SK-N-SH (cell line): ENCODE measurements around the gene ERGIC1. TPM values are rescaled to one million over a fixed set of nuclear protein-coding genes. Genes with fewer than 3 reads are reported as not detected.

Experiments used
- CTCF ChIA-PET: fragments of 300-600, 350-600 bp; formaldehyde crosslinking; extraction: SDS; loops from one replicate; lab custom pipeline; 2021; lab: Yijun Ruan, JAX
- POLR2A ChIA-PET: fragments of 350-600 bp; sonication (Branson Sonifier 250); formaldehyde crosslinking; extraction: SDS; loops from one replicate; lab custom pipeline; 2020; ENCODE audit warnings: antibody characterized with exemption, inconsistent platforms; lab: Yijun Ruan, JAX
- DNase-seq: peaks from one replicate; pipeline ENCODE4 v3.0.0; 2012
- H2AFZ ChIP-seq: fragments of 200-600 bp; sonication (generic); 2 replicates; pipeline ENCODE4 v1.8.1; 2016; ENCODE audit warnings: antibody characterized with exemption, mild to moderate bottlenecking, low read depth
- H3F3A ChIP-seq: fragments of 200-600 bp; sonication (generic); replicated peaks from 2 replicates; pipeline ENCODE3; 2016; ENCODE audit warnings: antibody characterized with exemption, mild to moderate bottlenecking; ENCODE audit not compliant: insufficient read depth
- H3K27ac ChIP-seq, 2 experiments: fragments of 200-500 bp in 1 of 2; fragments of 200-600 bp in 1 of 2; sonication (Bioruptor generic) in 1 of 2; sonication (generic), shearing (Covaris generic) in 1 of 2; 2 replicates each; pipeline versions ENCODE4 v1.5.1 to v1.6.1; 2014 to 2016; ENCODE audit warnings: low read depth in 2 of 2, inconsistent platforms in 1 of 2, low read length in 1 of 2, mild to moderate bottlenecking in 1 of 2, mixed read lengths in 1 of 2
- H3K27me3 ChIP-seq: fragments of 200-600 bp; sonication (generic), shearing (Covaris generic); 2 replicates; pipeline ENCODE4 v1.6.1; 2016; ENCODE audit warnings: mixed run types; ENCODE audit not compliant: insufficient read depth
- H3K36me3 ChIP-seq, 2 experiments: fragments of 200-500 bp in 1 of 2; fragments of 200-600 bp in 1 of 2; sonication (Bioruptor generic) in 1 of 2; sonication (generic) in 1 of 2; replicated peaks in 1 of 2; 2 replicates each; pipeline versions ENCODE3 to v1.5.1; 2014 to 2016; ENCODE audit warnings: low read length in 1 of 2, mild to moderate bottlenecking in 1 of 2; ENCODE audit not compliant: insufficient read depth in 2 of 2, control insufficient read depth in 1 of 2
- H3K4me1 ChIP-seq, 2 experiments: fragments of 200-500 bp in 1 of 2; fragments of 200-600 bp in 1 of 2; sonication (Bioruptor generic) in 1 of 2; sonication (generic), shearing (Covaris generic) in 1 of 2; 2 replicates each; pipeline versions ENCODE4 v1.5.1 to v1.6.1; 2014 to 2016; ENCODE audit warnings: low read depth in 1 of 2, low read length in 1 of 2, mixed run types in 1 of 2; ENCODE audit not compliant: insufficient read depth in 2 of 2, control insufficient read depth in 1 of 2
- H3K4me2 ChIP-seq: fragments of 200-600 bp; sonication (generic), shearing (Covaris generic); 2 replicates; pipeline ENCODE4 v1.6.1; 2017; ENCODE audit warnings: mixed run types
- H3K4me3 ChIP-seq, 2 experiments: fragments of 200-500 bp in 1 of 2; fragments of 200-600 bp in 1 of 2; sonication (Bioruptor generic) in 1 of 2; sonication (generic), shearing (Covaris generic) in 1 of 2; 2 replicates each; pipeline versions ENCODE4 v1.5.1 to v1.8.1; 2014 to 2016; ENCODE audit warnings: low read depth in 2 of 2, inconsistent platforms in 1 of 2, low read length in 1 of 2, mild to moderate bottlenecking in 1 of 2, mixed read lengths in 1 of 2, moderate library complexity in 1 of 2
- H3K79me2 ChIP-seq: fragments of 200-600 bp; sonication (generic); 2 replicates; pipeline ENCODE4 v1.8.1; 2017; ENCODE audit warnings: mild to moderate bottlenecking; ENCODE audit not compliant: insufficient read depth
- H3K9ac ChIP-seq: fragments of 200-600 bp; sonication (generic); 2 replicates; pipeline ENCODE4 v1.6.1; 2017; ENCODE audit warnings: mixed run types
- H3K9me2 ChIP-seq: fragments of 200-600 bp; sonication (generic); 2 replicates; pipeline ENCODE4 v1.6.1; 2017; ENCODE audit warnings: mixed run types
- H3K9me3 ChIP-seq: fragments of 200-600 bp; sonication (generic); 2 replicates; pipeline ENCODE4 v1.6.1; 2017; ENCODE audit warnings: mixed run types, mild to moderate bottlenecking, moderate library complexity
- H4K20me1 ChIP-seq: fragments of 200-600 bp; sonication (generic); 2 replicates; pipeline ENCODE4 v1.6.1; 2017; ENCODE audit warnings: mild to moderate bottlenecking, mixed run types; ENCODE audit not compliant: insufficient read depth
- CHD2 ChIP-seq: fragments of 150-350 bp; IDR thresholded peaks from 2 replicates; pipeline ENCODE4 v1.6.1; 2018; ENCODE audit warnings: low read length; ENCODE audit not compliant: partially characterized antibody
- CTCF ChIP-seq: fragments of 200-600 bp; sonication (generic); IDR thresholded peaks from 2 replicates; pipeline ENCODE4 v1.6.1; 2017; ENCODE audit warnings: antibody characterized with exemption, mild to moderate bottlenecking, moderate library complexity
- ELF1 ChIP-seq: IDR thresholded peaks from 2 replicates; pipeline ENCODE4 v1.4.0; 2012
- EP300 ChIP-seq, 2 experiments: IDR thresholded peaks; 2 replicates each; pipeline versions ENCODE4 v1.4.0 to v1.6.1; 2012; ENCODE audit warnings: borderline replicate concordance in 1 of 2, low read depth in 1 of 2, low read length in 1 of 2
- FOSL2 ChIP-seq: IDR thresholded peaks from 2 replicates; pipeline ENCODE4 v1.4.0; 2012; ENCODE audit warnings: low read depth, mild to moderate bottlenecking, moderate library complexity, borderline replicate concordance
- FOXJ3 ChIP-seq: sonication (generic); formaldehyde crosslinking; IDR thresholded peaks from 2 replicates; pipeline ENCODE4 v1.5.1; 2020; ENCODE audit warnings: mild to moderate bottlenecking, missing genetic modification reagents
- FOXM1 ChIP-seq: IDR thresholded peaks from 2 replicates; pipeline ENCODE4 v1.4.0; 2012; ENCODE audit warnings: low read depth, mild to moderate bottlenecking
- GABPA ChIP-seq: IDR thresholded peaks from 2 replicates; pipeline ENCODE4 v1.4.0; 2012; ENCODE audit warnings: low read depth, mild to moderate bottlenecking
- IRF3 ChIP-seq: fragments of 150-350 bp; IDR thresholded peaks from 2 replicates; pipeline ENCODE4 v1.6.1; 2016; ENCODE audit warnings: mild to moderate bottlenecking, low read depth, low read length
- JUND ChIP-seq: IDR thresholded peaks from 2 replicates; pipeline ENCODE4 v1.4.0; 2012
- MXI1 ChIP-seq: IDR thresholded peaks from 2 replicates; pipeline ENCODE4 v1.6.1; 2012; ENCODE audit warnings: mild to moderate bottlenecking, low read depth, low read length, improper control_type of control experiment
- NRF1 ChIP-seq: IDR thresholded peaks from 2 replicates; pipeline ENCODE4 v1.6.1; 2012; ENCODE audit warnings: low read depth, mild to moderate bottlenecking, low read length
- POLR2AphosphoS5 ChIP-seq: IDR thresholded peaks from 2 replicates; pipeline ENCODE4 v1.6.1; 2012; ENCODE audit warnings: low read depth, low read length
- RXRA ChIP-seq: IDR thresholded peaks from 2 replicates; pipeline ENCODE4 v1.4.0; 2012; ENCODE audit warnings: low read depth, mild to moderate bottlenecking, borderline replicate concordance
- TAF1 ChIP-seq: IDR thresholded peaks from 2 replicates; pipeline ENCODE4 v1.6.1; 2012; ENCODE audit warnings: low read depth, mild to moderate bottlenecking, low read length, moderate library complexity, borderline replicate concordance
- TCF12 ChIP-seq: IDR thresholded peaks from 2 replicates; pipeline ENCODE4 v1.4.0; 2012
- TEAD4 ChIP-seq: IDR thresholded peaks from 2 replicates; pipeline ENCODE4 v1.4.0; 2012; ENCODE audit warnings: mild to moderate bottlenecking, borderline replicate concordance; ENCODE audit not compliant: insufficient read depth
- USF2 ChIP-seq: fragments of 150-350 bp; IDR thresholded peaks from 2 replicates; pipeline ENCODE4 v1.6.1; 2017; ENCODE audit warnings: antibody characterized with exemption, low read length, low read depth, borderline replicate concordance
- ZBTB33 ChIP-seq: IDR thresholded peaks from 2 replicates; pipeline ENCODE4 v1.4.0; 2012; ENCODE audit warnings: low read depth, borderline replicate concordance
- WGBS: methylation state at CpG from one replicate; pipeline ENCODE4 v1.1.6; 2017; ENCODE audit warnings: low lambda C conversion rate; 5-methylcytosine and 5-hydroxymethylcytosine counted together
- polyA plus RNA-seq, 3 experiments: library from polyadenylated mRNA; depleted of rRNA; stranded (reverse); fragments of >200 nt; gene quantifications; 2 replicates each; pipeline ENCODE4 v1.2.3, GENCODE V29; 2012
- TF ChIP-seq, protein P1 (sequence below): IDR thresholded peaks from 2 replicates; pipeline ENCODE4 v1.4.0; 2012; ENCODE audit warnings: low read depth, borderline replicate concordance
- TF ChIP-seq, protein P2 (sequence below): IDR thresholded peaks from 2 replicates; pipeline ENCODE4; 2012

The ERGIC1 gene
- polyA plus RNA-seq, 1 of the 3 experiments (the other 2 are of a cell fraction): 101 TPM

DNA sequence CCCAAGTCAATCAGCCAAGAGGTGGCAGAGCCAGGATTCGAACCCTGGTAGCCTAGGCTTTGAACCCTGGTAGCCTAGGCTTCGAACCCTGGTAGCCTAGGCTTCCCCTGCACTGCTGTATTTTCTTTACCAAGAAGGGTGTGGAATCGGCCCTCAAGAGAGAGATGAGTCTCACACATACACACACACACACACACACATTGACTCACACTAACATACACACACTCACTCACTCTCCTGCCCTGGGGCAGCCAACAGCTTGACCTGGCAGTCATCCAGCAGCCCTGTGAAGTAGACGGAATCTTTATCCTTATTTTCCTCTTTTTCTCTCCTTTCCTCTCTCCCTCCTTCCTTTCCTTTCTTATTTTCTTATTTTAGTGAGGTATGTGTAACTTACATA, 69.7 kb downstream of the ERGIC1 start (continued):
- TF ChIP-seq CTCF (no peak), FOSL2 (peak; percentile 63; the same call in 1 of the 2 replicates)

DNA sequence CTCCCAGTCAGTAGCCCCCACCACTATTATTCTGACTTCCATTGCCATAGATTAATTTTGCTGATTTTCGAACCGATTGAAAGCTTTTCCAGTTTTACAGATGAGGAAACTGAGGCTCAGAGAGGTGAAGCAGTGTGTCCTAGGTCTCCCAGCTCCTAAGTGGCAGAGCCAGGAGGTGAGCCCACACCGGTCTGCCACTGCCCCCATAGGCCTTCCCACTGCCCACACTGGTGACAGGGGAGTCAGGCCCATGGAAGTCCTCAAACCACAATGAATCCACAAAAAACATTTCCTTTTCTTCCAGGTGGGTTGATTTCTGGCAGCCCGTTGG, 70.2 kb downstream of the ERGIC1 start:
- Histone ChIP-seq H3K4me1 (peaks cover 30 to 56% of the 10 kb centered on the region in 2 experiments), H3K9me3 (no peaks in the 10 kb centered on the region), H3K9ac (peak overlapping the region; percentile 49), H3K27me3 (no peaks in the 10 kb centered on the region), H3K9me2 (no peaks in the 10 kb centered on the region), H3K4me2 (peak overlapping the region; percentile 37), H3K79me2 (peaks cover 24% of the 10 kb centered on the region; the same call in 1 of the 2 replicates), H3K27ac (peak overlapping the region; percentile 76 to 100), H4K20me1 (no peaks in the 10 kb centered on the region), H3F3A (peaks cover 28% of the 10 kb centered on the region), H3K4me3 (no peak overlapping the region), H2AFZ (no peak overlapping the region), H3K36me3 (peaks cover 0 to 9% of the 10 kb centered on the region in 2 experiments)
- DNase-seq: no peak
- ChIA-PET CTCF (interaction anchor here (1.3 to 4.4 kb wide), 5 partner anchors 28 to 197 kb away, joined by 4 to 23 read pairs (median 13); no protein-coding TSS in a partner anchor), POLR2A (no interaction called here)
- 66% methylated on average over 3 of the region's 4 CpGs for WGBS
- TF ChIP-seq ZBTB33 (no peak), ELF1 (no peak), CHD2 (no peak), FOXJ3 (no peak), FOXM1 (no peak), POLR2AphosphoS5 (no peak), MXI1 (no peak), USF2 (no peak), TAF1 (no peak), EP300 (IDR thresholded peaks at IDR 0.05; ENCODE audit: borderline replicate concordance in 1 of 2, low read depth in 1 of 2, low read length in 1 of 2) (no peak), NRF1 (no peak), TCF12 (no peak), RXRA (no peak), IRF3 (no peak), JUND (no peak), GABPA (no peak), TEAD4 (no peak)
- TF ChIP-seq, protein P1, sequence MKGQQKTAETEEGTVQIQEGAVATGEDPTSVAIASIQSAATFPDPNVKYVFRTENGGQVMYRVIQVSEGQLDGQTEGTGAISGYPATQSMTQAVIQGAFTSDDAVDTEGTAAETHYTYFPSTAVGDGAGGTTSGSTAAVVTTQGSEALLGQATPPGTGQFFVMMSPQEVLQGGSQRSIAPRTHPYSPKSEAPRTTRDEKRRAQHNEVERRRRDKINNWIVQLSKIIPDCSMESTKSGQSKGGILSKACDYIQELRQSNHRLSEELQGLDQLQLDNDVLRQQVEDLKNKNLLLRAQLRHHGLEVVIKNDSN: no peak
- TF ChIP-seq, protein P2, sequence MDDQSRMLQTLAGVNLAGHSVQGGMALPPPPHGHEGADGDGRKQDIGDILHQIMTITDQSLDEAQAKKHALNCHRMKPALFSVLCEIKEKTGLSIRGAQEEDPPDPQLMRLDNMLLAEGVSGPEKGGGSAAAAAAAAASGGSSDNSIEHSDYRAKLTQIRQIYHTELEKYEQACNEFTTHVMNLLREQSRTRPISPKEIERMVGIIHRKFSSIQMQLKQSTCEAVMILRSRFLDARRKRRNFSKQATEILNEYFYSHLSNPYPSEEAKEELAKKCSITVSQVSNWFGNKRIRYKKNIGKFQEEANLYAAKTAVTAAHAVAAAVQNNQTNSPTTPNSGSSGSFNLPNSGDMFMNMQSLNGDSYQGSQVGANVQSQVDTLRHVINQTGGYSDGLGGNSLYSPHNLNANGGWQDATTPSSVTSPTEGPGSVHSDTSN: no peak
